T-cell (primary cell): ENCODE data around the gene TMEM123. TPM values are rescaled to one million over a fixed set of nuclear protein-coding genes. Genes with fewer than 3 reads are reported as not detected.

Experiments
- ATAC-seq, 4 experiments: fragments of 200-7000 bp in 3 of 4; fragments of 150-1000 bp in 1 of 4; cut with Tn5 transposase; replicated peaks in 1 of 4; 1 replicate in 3 of 4; 2 replicates in 1 of 4; pipeline ENCODE4 v1.10.0; 2021; ENCODE audit warnings: moderate library complexity in 3 of 4, mild to moderate bottlenecking in 2 of 4, moderate number of reproducible peaks in 1 of 4
- CTCF ChIA-PET, 2 donors: fragments of 300-600 bp; sonication (Branson Sonifier 250); formaldehyde crosslinking; loops; one replicate each; lab custom pipeline; 2022; ENCODE audit warnings: antibody characterized with exemption in 2 of 2; lab: Charles Lee
- POLR2A ChIA-PET, 2 donors: fragments of 300-600 bp; sonication (Branson Sonifier 250); formaldehyde crosslinking; loops; one replicate each; lab custom pipeline; 2022; ENCODE audit warnings: antibody characterized with exemption in 2 of 2; lab: Charles Lee
- DNase-seq, 35 experiments: peaks; one replicate each; pipeline versions ENCODE4 v3.0.0 to v3.0.0-alpha.2; 2013 to 2023
- H3K27ac ChIP-seq: one replicate; pipeline ENCODE4 v1.5.1; 2013; ENCODE audit warnings: low read length
- H3K27me3 ChIP-seq, 2 experiments: replicated peaks in 1 of 2; 1 replicate in 1 of 2; 2 replicates in 1 of 2; pipeline versions ENCODE4 v1.6.1 to v1.7.0; 2013; ENCODE audit warnings: low read length in 1 of 2, mixed read lengths in 1 of 2; ENCODE audit not compliant: control insufficient read depth in 2 of 2, insufficient read depth in 2 of 2; ENCODE audit errors: extremely low read depth in 1 of 2
- H3K36me3 ChIP-seq, 2 donors: 1 replicate in 1 of 2; 2 replicates in 1 of 2; pipeline versions ENCODE4 v1.6.1 to v1.7.0; 2013; ENCODE audit warnings: low read length in 1 of 2; ENCODE audit not compliant: control insufficient read depth in 2 of 2, insufficient read depth in 1 of 2; ENCODE audit errors: extremely low read depth in 1 of 2
- H3K4me1 ChIP-seq, 2 experiments: 1 replicate in 1 of 2; 2 replicates in 1 of 2; pipeline versions ENCODE4 v1.6.1 to v1.7.0; 2013; ENCODE audit warnings: low read length in 2 of 2, mixed read lengths in 1 of 2; ENCODE audit not compliant: insufficient read depth in 2 of 2, control insufficient read depth in 1 of 2; ENCODE audit errors: extremely low read depth in 1 of 2
- H3K4me3 ChIP-seq, 2 donors: 1 replicate in 1 of 2; 2 replicates in 1 of 2; pipeline versions ENCODE4 v1.5.1 to v1.7.0; 2013; ENCODE audit warnings: mild to moderate bottlenecking in 2 of 2, low read length in 1 of 2, moderate library complexity in 1 of 2; ENCODE audit not compliant: control insufficient read depth in 1 of 2; ENCODE audit errors: extremely low read depth in 1 of 2
- H3K9me3 ChIP-seq: 2 replicates; pipeline ENCODE4 v1.7.0; 2013
- H3K27ac Mint-ChIP-seq, 2 donors: one replicate each; pipeline ENCODE4 v1.8.0; 2020 to 2021; ENCODE audit warnings: mild to moderate bottlenecking in 2 of 2, mixed read lengths in 2 of 2
- H3K27me3 Mint-ChIP-seq, 2 donors: one replicate each; pipeline ENCODE4 v1.8.0; 2021 to 2022; ENCODE audit warnings: mixed read lengths in 2 of 2
- H3K36me3 Mint-ChIP-seq: one replicate; pipeline ENCODE4 v1.8.0; 2021; ENCODE audit warnings: mixed read lengths
- H3K4me1 Mint-ChIP-seq, 3 donors: one replicate each; pipeline ENCODE4 v1.8.0; 2020 to 2022; ENCODE audit warnings: mixed read lengths in 3 of 3, mild to moderate bottlenecking in 1 of 3
- H3K4me3 Mint-ChIP-seq, 3 donors: one replicate each; pipeline ENCODE4 v1.8.0; 2020 to 2022; ENCODE audit warnings: mild to moderate bottlenecking in 3 of 3, mixed read lengths in 3 of 3, moderate library complexity in 3 of 3
- H3K9me3 Mint-ChIP-seq, 3 donors: one replicate each; pipeline ENCODE4 v1.8.0; 2020 to 2022; ENCODE audit warnings: mixed read lengths in 3 of 3
- WGBS: methylation state at CpG from one replicate; pipeline ENCODE4 v1.1.5; 2013; ENCODE audit warnings: missing lambda C conversion rate; ENCODE audit not compliant: insufficient coverage; 5-methylcytosine and 5-hydroxymethylcytosine counted together
- total RNA-seq, 35 experiments: library from RNA in 6 of 35; stranded (reverse) in 6 of 35; fragments of 120-200 nt in 1 of 35; gene quantifications; one replicate each; pipeline versions ENCODE4 v1.2.1 to v1.2.4 and lab custom pipeline; 2013 to 2026

The TMEM123 gene
- total RNA-seq, 5 donors from 2014 or later (not counting 1 experiment from before 2014, with no cell fraction given) = 361 to 469 (median 428) TPM

DNA sequence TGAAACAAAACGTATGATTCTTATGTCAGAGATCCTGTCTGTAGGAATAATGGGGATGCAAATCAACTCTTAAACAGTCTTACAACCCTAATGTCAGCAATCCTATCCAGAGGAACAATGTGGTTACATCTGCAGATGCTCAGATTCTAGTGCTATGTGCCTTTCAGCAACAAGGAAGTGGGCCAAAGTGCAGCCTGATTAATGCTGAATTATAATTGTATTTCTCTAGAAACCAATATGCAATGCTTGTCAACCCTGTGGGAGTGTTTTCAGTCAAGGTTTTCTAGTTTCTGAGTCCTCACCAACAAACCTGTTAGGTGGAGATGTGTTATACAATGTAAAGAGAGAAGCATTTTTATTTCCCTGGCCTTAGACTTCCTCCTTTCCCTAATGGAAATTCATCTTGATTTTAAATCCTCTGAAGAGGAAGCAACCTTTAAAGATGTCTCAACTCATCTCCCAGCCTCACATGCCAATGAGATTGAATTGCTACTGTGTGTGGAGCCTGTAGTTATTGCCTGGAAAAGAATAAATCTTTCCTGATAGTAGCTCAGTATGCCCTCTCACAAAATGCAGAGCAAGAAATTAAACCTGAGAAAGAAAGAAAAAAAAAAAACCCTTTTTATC, 26.2 kb upstream of the TMEM123 start:
- no peak for DNase-seq
- Histone ChIP-seq H3K27me3 (no peaks in the 10 kb centered on the region), H3K27ac (no peak overlapping the region), H3K4me1 (peaks cover 14 to 20% of the 10 kb centered on the region in 2 experiments), H3K36me3 (no peaks in the 10 kb centered on the region), H3K4me3 (no peak overlapping the region), H3K9me3 (no peaks in the 10 kb centered on the region)
- no peaks in the 10 kb centered on the region for H3K36me3 Mint-ChIP-seq
- H3K27ac Mint-ChIP-seq = peak overlapping the region in 1 of 2 donors; percentile 14
- CTCF ChIA-PET = interaction anchor here (0.5 to 1.0 kb wide), 4 partner anchors 15 to 119 kb away, joined by 3 to 5 read pairs (median 3); no protein-coding TSS in a partner anchor
- no peak overlapping the region for H3K4me3 Mint-ChIP-seq
- ATAC-seq = no peak
- peaks cover 33 to 44% (median 43%) of the 10 kb centered on the region in 3 donors for H3K4me1 Mint-ChIP-seq
- POLR2A ChIA-PET = interaction anchor here (0.5 to 1.0 kb wide), 3 partner anchors 9 to 270 kb away, joined by 3 to 5 read pairs (median 4); no protein-coding TSS in a partner anchor
- no CpG with 5 or more reads among the region's 1 CpG for WGBS
- H3K9me3 Mint-ChIP-seq = no peaks in the 10 kb centered on the region
- H3K27me3 Mint-ChIP-seq = no peaks in the 10 kb centered on the region

DNA sequence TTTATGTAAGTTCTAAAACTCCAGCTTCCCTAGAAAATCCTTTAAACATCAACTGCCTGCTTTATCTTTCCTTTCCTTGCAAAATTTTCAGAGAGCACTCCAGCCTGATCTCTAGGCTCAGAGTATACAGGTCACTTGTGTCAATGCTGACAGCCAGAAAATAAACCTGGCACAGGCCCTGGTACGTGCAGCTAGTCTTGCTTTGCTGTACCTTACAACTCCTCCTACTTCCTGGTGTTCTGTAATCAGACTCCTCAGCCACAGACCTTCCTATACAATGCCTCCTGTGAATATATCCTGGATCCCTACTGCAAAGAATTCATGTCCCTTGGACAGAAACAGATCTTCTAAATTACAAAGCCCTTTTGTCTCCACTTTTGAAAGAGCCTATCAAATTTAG, 24.2 kb upstream of the TMEM123 start:
- H3K4me1 Mint-ChIP-seq = peaks cover 53 to 62% (median 60%) of the 10 kb centered on the region in 3 donors

DNA sequence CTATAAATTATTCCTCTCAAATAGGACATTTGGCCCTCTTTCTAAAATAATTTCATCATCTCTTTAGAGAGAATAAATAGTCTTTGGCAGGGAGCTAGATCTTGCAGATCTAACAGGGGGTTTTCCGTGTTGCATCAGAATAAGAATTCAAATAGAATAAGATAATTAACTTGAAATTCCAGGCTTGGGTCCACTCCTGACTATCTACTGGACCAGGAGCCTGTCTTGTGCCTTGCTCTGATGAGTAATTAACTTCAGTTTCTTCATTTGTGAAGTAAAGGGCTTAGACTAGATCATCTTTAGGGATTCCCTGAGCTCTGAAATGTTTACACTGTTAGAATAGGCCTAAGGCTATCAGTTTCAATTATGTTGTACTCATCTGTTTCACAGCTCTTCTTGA, 23.5 kb upstream of the TMEM123 start:
- ChIA-PET CTCF (interaction anchor here (0.9 to 1.6 kb wide), 8 partner anchors 10 to 638 kb away, joined by 3 to 7 read pairs (median 4); no protein-coding TSS in a partner anchor), POLR2A (interaction anchor here in 1 of 2 donors (1.2 kb wide), 1 partner anchor 24 kb away, joined by 4 read pairs; no protein-coding TSS in a partner anchor)
- DNase-seq = no peak
- WGBS = no CpG with 5 or more reads among the region's 1 CpG
- Histone ChIP-seq H3K4me1 (peaks cover 28 to 31% of the 10 kb centered on the region in 2 experiments), H3K27me3 (no peaks in the 10 kb centered on the region), H3K36me3 (no peaks in the 10 kb centered on the region), H3K9me3 (no peaks in the 10 kb centered on the region), H3K4me3 (no peak overlapping the region), H3K27ac (no peak overlapping the region)
- Mint-ChIP-seq H3K27ac (peak overlapping the region; percentile 93 to 95), H3K36me3 (no peaks in the 10 kb centered on the region), H3K9me3 (no peaks in the 10 kb centered on the region), H3K4me3 (no peak overlapping the region), H3K27me3 (no peaks in the 10 kb centered on the region), H3K4me1 (peaks cover 60 to 70% (median 68%) of the 10 kb centered on the region in 3 donors)
- no peak for ATAC-seq

More for the DNA sequence above, 24.2 kb upstream of the TMEM123 start:
- no peaks in the 10 kb centered on the region for H3K27me3 ChIP-seq
- peak overlapping the region; percentile 93 to 95 for H3K27ac Mint-ChIP-seq
- H3K9me3 Mint-ChIP-seq = no peaks in the 10 kb centered on the region
- H3K36me3 ChIP-seq = no peaks in the 10 kb centered on the region
- H3K4me3 ChIP-seq = no peak overlapping the region
- peak overlapping the region; percentile 58 for H3K27ac ChIP-seq
- DNase-seq (peak in 23 of 35 experiments; percentile 4 to 53 (median 19)), ATAC-seq (peak; percentile 92 to 96 (median 94))
- WGBS = 0% methylated on average over 1 of the region's 1 CpG
- H3K4me3 Mint-ChIP-seq = peak overlapping the region in 2 of 3 donors; percentile 35 to 48
- no peaks in the 10 kb centered on the region for H3K36me3 Mint-ChIP-seq
- no peaks in the 10 kb centered on the region for H3K9me3 ChIP-seq
- H3K27me3 Mint-ChIP-seq = no peaks in the 10 kb centered on the region
- ChIA-PET CTCF (interaction anchor here (0.5 to 1.6 kb wide), 7 partner anchors 19 to 637 kb away, joined by 3 to 7 read pairs (median 4); partner anchors contain the start of gene BIRC2 (in 1 of the 2)), POLR2A (interaction anchor here in 1 of 2 donors (1.2 kb wide), 1 partner anchor 25 kb away, joined by 4 read pairs; no protein-coding TSS in a partner anchor)
- peaks cover 24 to 27% of the 10 kb centered on the region in 2 experiments for H3K4me1 ChIP-seq

DNA sequence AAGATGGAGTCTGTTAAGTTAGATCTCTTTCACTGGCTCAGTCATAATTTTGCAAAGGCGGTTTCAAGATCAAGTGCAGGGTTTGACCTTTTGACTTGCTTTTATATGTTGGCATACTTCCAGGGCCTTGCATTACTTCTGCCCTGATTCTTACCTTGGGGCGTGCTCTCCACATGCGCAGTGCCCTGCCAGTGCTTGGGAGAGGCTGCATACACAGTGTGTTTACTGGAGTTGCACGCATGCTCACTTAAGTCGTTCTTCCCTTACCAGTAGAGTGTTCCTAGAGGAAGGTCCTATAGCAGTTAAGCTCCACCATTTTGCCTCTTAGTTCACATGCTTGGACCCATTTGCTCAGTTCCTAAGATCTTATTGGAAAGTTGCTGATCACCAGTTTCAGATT, 21.0 kb upstream of the TMEM123 start:
- no peak overlapping the region for H3K4me3 ChIP-seq
- no peaks in the 10 kb centered on the region for H3K9me3 ChIP-seq
- no peak overlapping the region for H3K4me3 Mint-ChIP-seq
- H3K4me1 ChIP-seq = peaks cover 48% of the 10 kb centered on the region in 2 experiments
- 82% methylated on average over 4 of the region's 5 CpGs for WGBS
- H3K27ac ChIP-seq = no peak overlapping the region
- H3K9me3 Mint-ChIP-seq = no peaks in the 10 kb centered on the region
- H3K27me3 ChIP-seq = no peaks in the 10 kb centered on the region
- POLR2A ChIA-PET = no interaction called here
- DNase-seq (peak in 2 of 35 experiments; percentile 6 to 41), ATAC-seq (peak in 2 of 4 experiments; percentile 26 to 31)
- CTCF ChIA-PET = no interaction called here
- no peaks in the 10 kb centered on the region for H3K36me3 ChIP-seq
- no peaks in the 10 kb centered on the region for H3K36me3 Mint-ChIP-seq
- peaks cover 79 to 86% (median 84%) of the 10 kb centered on the region in 3 donors for H3K4me1 Mint-ChIP-seq
- peak overlapping the region in 1 of 2 donors; percentile 50 for H3K27ac Mint-ChIP-seq
- H3K27me3 Mint-ChIP-seq = no peaks in the 10 kb centered on the region

DNA sequence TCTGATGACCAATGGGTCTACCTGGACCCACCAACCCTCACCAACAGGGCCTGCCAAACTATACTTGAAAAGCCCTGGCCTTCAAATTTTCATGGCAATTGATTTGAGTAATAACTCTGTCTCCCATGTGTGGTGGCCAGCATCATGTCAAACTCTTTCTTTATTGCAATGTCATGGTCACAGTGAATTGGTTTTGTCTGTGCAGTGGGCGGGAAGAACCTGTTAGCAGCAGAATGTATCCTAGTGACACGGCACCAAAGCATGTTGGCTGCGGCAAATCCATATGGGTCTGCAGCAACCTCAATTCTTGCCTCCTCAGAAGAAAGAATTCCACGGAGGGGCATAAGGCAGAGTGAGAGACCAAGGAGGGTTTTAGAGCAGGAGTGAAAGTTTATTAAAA, 19.6 kb upstream of the TMEM123 start:
- no peak overlapping the region for H3K4me3 Mint-ChIP-seq
- no peaks in the 10 kb centered on the region for H3K36me3 Mint-ChIP-seq
- no peak for ATAC-seq
- H3K4me3 ChIP-seq = no peak overlapping the region
- no peaks in the 10 kb centered on the region for H3K36me3 ChIP-seq
- no peaks in the 10 kb centered on the region for H3K9me3 Mint-ChIP-seq
- DNase-seq = no peak
- H3K27ac ChIP-seq = no peak overlapping the region
- peaks cover 52 to 54% of the 10 kb centered on the region in 2 experiments for H3K4me1 ChIP-seq
- H3K9me3 ChIP-seq = no peaks in the 10 kb centered on the region
- WGBS = 100% methylated on average over 3 of the region's 4 CpGs
- peak overlapping the region in 1 of 2 donors; percentile 35 for H3K27ac Mint-ChIP-seq
- H3K4me1 Mint-ChIP-seq = peaks cover 87 to 88% (median 88%) of the 10 kb centered on the region in 3 donors
- H3K27me3 ChIP-seq = no peaks in the 10 kb centered on the region
- CTCF ChIA-PET = interaction anchor here in 1 of 2 donors (1.0 kb wide), 1 partner anchor 82 kb away, joined by 3 read pairs; no protein-coding TSS in a partner anchor
- POLR2A ChIA-PET = no interaction called here
- H3K27me3 Mint-ChIP-seq = no peaks in the 10 kb centered on the region

DNA sequence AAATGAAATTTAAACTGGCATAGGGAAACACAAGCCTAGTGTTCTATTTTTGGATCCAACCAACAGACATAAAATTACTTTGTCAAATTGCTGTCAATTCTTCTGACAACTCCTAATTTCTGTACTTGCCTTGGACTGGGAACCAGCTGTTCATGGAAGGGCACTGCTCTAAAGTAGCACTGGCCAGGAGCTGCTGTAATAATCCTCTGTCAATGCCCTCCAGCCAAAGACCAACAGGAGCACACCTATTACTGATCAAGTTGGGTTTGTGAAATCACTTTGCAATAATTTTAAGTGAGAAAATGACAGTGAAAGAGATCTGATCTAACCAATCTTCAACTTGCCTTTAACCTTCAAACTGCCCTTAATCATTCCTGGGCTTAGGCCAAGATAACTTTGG, 18.9 kb upstream of the TMEM123 start:
- no peak for ATAC-seq
- Mint-ChIP-seq H3K36me3 (no peaks in the 10 kb centered on the region), H3K9me3 (no peaks in the 10 kb centered on the region), H3K27me3 (no peaks in the 10 kb centered on the region), H3K27ac (peak overlapping the region; percentile 28 to 74), H3K4me3 (peak overlapping the region in 1 of 3 donors; percentile 61), H3K4me1 (peaks cover 87 to 88% (median 88%) of the 10 kb centered on the region in 3 donors)
- Histone ChIP-seq H3K27me3 (no peaks in the 10 kb centered on the region), H3K4me1 (peaks cover 52 to 54% of the 10 kb centered on the region in 2 experiments), H3K9me3 (no peaks in the 10 kb centered on the region), H3K4me3 (no peak overlapping the region), H3K27ac (no peak overlapping the region), H3K36me3 (no peaks in the 10 kb centered on the region)
- ChIA-PET CTCF (interaction anchor here in 1 of 2 donors (0.7 kb wide), 1 partner anchor 104 kb away, joined by 3 read pairs; no protein-coding TSS in a partner anchor), POLR2A (interaction anchor here in 1 of 2 donors (0.7 kb wide), 1 partner anchor 48 kb away, joined by 3 read pairs; no protein-coding TSS in a partner anchor)
- DNase-seq = no peak
